Measurements from ENCODE around the gene SLC30A9.

Gene SLC30A9

DNA sequence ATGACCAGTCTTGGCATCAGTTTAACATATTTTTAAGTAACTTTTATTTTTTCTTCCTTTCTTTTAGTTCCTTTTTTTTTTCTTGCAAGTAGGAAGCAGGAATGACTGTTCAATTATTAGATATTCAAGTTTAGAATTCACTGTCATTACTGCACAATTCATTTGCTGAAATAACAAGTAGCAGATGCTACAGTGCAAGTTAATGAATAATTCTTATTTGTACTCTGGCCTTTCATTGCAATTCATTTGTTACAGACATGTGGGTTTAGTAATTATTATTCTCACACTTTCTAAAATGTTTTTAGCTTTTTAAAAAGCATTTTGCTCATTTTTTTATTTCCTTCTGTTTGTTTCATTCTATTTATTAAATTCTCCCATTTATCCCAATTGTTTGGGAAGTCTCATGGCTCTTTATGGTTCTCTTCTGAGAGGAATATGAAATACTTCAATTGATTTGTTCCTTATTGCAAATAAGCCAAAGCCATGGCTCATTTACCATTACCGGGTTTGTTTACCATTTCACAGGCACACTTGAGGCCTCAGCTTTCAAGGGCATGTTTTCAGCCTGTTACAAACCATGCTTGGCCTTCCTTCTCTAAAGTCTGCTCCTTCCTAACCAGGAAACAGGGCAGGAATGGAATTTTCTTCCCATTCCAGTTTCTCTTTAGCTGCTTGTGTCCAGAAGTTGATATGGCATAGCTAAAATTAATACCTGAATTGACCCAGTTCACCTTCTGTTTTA is 13.4 kb upstream of the SLC30A9 start:
- Histone ChIP-seq H3K27ac (no peak overlapping the region), H3K4me3 (no peak overlapping the region), H3K27me3 (no peaks in the 10 kb centered on the region), H3K4me1 (no peaks in the 10 kb centered on the region), H3K36me3 (no peaks in the 10 kb centered on the region), H3K9me3 (no peaks in the 10 kb centered on the region)
- no peak for DNase-seq
- TF ChIP-seq, protein P1, sequence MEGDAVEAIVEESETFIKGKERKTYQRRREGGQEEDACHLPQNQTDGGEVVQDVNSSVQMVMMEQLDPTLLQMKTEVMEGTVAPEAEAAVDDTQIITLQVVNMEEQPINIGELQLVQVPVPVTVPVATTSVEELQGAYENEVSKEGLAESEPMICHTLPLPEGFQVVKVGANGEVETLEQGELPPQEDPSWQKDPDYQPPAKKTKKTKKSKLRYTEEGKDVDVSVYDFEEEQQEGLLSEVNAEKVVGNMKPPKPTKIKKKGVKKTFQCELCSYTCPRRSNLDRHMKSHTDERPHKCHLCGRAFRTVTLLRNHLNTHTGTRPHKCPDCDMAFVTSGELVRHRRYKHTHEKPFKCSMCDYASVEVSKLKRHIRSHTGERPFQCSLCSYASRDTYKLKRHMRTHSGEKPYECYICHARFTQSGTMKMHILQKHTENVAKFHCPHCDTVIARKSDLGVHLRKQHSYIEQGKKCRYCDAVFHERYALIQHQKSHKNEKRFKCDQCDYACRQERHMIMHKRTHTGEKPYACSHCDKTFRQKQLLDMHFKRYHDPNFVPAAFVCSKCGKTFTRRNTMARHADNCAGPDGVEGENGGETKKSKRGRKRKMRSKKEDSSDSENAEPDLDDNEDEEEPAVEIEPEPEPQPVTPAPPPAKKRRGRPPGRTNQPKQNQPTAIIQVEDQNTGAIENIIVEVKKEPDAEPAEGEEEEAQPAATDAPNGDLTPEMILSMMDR (IDR thresholded peaks at IDR 0.05): no peak
- intact Hi-C loops (cut with DNase I; ENCODE audit: low total_unique reads): no loop called here

DNA sequence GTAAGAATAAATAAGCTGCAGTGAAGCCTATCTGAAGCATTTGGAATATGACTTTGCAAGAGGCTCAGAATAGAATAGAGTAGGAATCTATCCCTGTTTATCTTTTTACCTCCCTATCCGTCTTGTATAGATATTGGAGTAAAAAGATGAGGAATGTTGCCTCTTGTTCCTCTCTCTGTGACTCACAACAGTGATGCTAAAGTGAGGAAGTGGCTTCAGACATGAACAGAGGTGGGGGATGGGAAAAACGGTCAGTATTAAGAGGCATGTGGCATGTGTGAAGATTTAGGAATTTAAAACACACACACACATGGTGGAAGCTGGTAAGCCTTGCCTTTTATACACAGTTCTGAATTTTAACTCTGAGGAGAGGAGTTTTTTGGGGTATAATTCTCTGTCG is 12.6 kb upstream of the SLC30A9 start:
- Histone ChIP-seq H3K27ac (no peak overlapping the region), H3K4me1 (no peaks in the 10 kb centered on the region), H3K36me3 (no peaks in the 10 kb centered on the region), H3K9me3 (no peaks in the 10 kb centered on the region), H3K27me3 (no peaks in the 10 kb centered on the region), H3K4me3 (no peak overlapping the region)
- TF ChIP-seq, protein P1 (IDR thresholded peaks at IDR 0.05): no peak
- intact Hi-C loops (cut with DNase I; ENCODE audit: low total_unique reads): no loop called here
- no peak for DNase-seq

DNA sequence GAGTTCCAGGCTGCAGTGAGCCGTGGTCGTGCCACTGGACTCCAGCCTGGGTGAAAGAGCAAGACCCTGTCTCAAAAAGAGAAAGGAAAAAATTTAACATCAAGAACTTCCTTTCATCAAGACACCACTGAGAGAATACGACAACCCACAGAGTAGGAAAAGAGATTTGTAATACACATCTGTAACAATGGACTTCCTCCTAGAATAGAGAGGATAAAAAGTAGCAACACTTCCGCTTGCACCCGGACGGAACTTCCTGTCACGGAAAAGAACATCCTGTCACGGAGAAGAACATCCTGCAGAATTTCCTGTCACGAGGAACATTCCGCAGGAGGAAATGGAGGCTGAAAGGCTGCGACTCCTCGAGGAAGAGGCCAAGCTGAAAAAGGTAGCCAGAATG is 8.9 kb upstream of the SLC30A9 start, which contains the start of gene DCAF4L1:
DCAF4L1 (plus strand) TSS at position 301 of the 400 bp plus-strand sequence; CDS start at position 338, 37 bp downstream.
- intact Hi-C loops (cut with DNase I; ENCODE audit: low total_unique reads): no loop called here
- no peak within 1 kb of the TSS for H3K27ac ChIP-seq
- TF ChIP-seq, protein P1 (IDR thresholded peaks at IDR 0.05): no peak
- no peak for DNase-seq
- no peak within 1 kb of the TSS for H3K4me3 ChIP-seq
- H3K27me3 ChIP-seq: no peaks in the 10 kb centered on the region
- H3K9me3 ChIP-seq: no peaks in the 10 kb centered on the region
- no peaks in the 10 kb centered on the region for H3K4me1 ChIP-seq
- H3K36me3 ChIP-seq: no peaks in the 10 kb centered on the region

DNA sequence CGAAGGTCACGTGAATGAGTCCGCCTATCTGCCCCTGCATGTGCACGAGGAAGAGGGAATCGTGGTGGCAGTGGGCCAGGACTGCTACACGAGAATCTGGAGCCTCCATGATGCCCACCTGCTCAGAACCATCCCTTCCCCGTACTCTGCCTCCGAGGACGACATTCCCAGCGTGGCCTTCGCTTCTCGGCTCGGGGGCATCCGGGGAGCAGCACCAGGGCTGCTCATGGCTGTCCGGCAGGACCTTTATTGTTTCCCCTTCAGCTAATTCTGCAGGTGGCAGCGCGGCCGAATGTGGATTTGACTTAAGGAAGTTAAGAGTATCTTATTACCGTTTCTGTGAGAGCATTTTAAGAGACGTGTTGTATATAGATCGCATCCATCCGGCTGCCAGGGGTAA is 7.6 kb upstream of the SLC30A9 start:
- TF ChIP-seq, protein P1 (IDR thresholded peaks at IDR 0.05): no peak
- H3K9me3 ChIP-seq: no peaks in the 10 kb centered on the region
- H3K27me3 ChIP-seq: no peaks in the 10 kb centered on the region
- H3K4me1 ChIP-seq: no peaks in the 10 kb centered on the region
- intact Hi-C loops (cut with DNase I; ENCODE audit: low total_unique reads): no loop called here
- no peak overlapping the region for H3K27ac ChIP-seq
- no peak overlapping the region for H3K4me3 ChIP-seq
- no peak for DNase-seq
- H3K36me3 ChIP-seq: no peaks in the 10 kb centered on the region

DNA sequence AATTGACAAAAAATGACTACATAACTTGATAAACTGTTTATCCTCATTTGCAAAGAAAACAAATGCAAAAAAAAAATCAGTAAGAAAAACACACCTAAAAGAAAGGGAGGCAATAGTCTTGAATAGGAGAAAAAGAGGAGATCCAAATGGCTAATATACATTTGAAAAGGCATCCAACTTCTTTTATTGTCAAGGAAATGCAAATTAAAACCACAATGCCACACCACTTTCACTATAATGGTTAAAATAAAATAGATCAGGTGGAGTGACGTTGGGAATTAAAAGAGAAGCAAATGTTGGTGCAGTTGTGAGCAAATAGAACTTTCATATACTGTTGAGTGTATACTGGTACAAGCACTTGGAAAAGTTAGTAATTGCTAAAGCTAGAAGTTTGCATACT is 5.2 kb upstream of the SLC30A9 start:
- Histone ChIP-seq H3K4me1 (peaks cover 0 to 15% (median 6%) of the 10 kb centered on the region in 4 donors), H3K4me3 (no peak overlapping the region), H3K27ac (no peak overlapping the region), H3K36me3 (no peaks in the 10 kb centered on the region), H3K27me3 (no peaks in the 10 kb centered on the region), H3K9me3 (no peaks in the 10 kb centered on the region)
- intact Hi-C loops (cut with DNase I; ENCODE audit: low total_unique reads): no loop called here
- TF ChIP-seq, protein P1 (IDR thresholded peaks at IDR 0.05): no peak
- no peak for DNase-seq

All from tibial artery (tissue), 4 donors.